ENCODE results near the gene IL23A. TPM values are rescaled to one million over a fixed set of nuclear protein-coding genes. Genes with fewer than 3 reads are reported as not detected.

IL23A gene
- total RNA-seq, 2 experiments from 2014 or later, result 9.8 to 16.3 TPM

DNA sequence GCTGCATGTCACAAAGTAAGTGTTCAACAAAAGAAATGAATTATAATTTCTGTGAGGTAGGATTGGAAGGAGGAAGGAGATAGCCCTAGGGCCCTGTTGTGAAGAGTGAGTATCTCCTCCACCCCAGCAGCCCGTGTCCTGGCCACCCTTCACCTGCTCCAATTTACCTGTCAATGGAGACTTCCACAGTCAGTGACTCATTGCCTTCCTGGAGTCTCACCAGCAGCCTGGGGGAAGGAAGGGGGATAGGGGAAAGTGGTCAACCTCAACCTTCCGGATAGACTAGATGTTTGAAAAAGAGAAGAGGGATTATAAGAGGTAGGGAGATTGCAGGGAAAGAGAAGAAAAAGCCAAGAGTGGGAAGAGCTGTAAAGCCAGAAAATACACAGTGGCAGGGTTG, 12.0 kb downstream of the IL23A start:
- H3K36me3 ChIP-seq (ENCODE audit: insufficient read depth, low read length), result peaks cover 94% of the 10 kb centered on the region
- H3K27ac ChIP-seq (ENCODE audit: low read depth, low read length, poor library complexity, severe bottlenecking), result no peak overlapping the region
- no peak for DNase-seq (ENCODE audit: low spot score)
- H3K4me1 ChIP-seq (ENCODE audit: insufficient read depth, low read length, poor library complexity, severe bottlenecking), result no peaks in the 10 kb centered on the region
- intact Hi-C loops (cut with micrococcal nuclease; ENCODE audit: unreplicated experiment), result no loop called here
- BruUV-seq (replicated peaks), result no TSS peak
- H2AFZ ChIP-seq (ENCODE audit: low read length), result no peak overlapping the region
- H3K9me3 ChIP-seq (ENCODE audit: low read length), result no peaks in the 10 kb centered on the region
- no peaks in the 10 kb centered on the region for H3K79me2 ChIP-seq (ENCODE audit: insufficient read depth, low read depth, low read length)
- no peak overlapping the region for H3K4me3 ChIP-seq (ENCODE audit: low read depth, low read length, poor library complexity, severe bottlenecking)
- ChIA-PET CTCF (ENCODE audit: unreplicated experiment) (no interaction called here), POLR2A (interaction anchor here (0.6 to 6.5 kb wide), 7 partner anchors 9 to 369 kb away, joined by 3 to 47 read pairs (median 5); partner anchors contain the start of genes IL23A and STAT2)
- TF ChIP-seq CTCF (conservative IDR thresholded peaks at IDR 0.05; ENCODE audit: low read length) (no peak), EZH2phosphoT487 (IDR thresholded peaks at IDR 0.05; ENCODE audit: borderline replicate concordance, low read depth, low read length) (no peak)
- H3K4me2 ChIP-seq (ENCODE audit: low read length), result no peak overlapping the region
- no peaks in the 10 kb centered on the region for H3K9me2 ChIP-seq (ENCODE audit: insufficient read depth, low read length)
- H4K20me1 ChIP-seq (ENCODE audit: insufficient read depth, low read length), result no peaks in the 10 kb centered on the region

DNA sequence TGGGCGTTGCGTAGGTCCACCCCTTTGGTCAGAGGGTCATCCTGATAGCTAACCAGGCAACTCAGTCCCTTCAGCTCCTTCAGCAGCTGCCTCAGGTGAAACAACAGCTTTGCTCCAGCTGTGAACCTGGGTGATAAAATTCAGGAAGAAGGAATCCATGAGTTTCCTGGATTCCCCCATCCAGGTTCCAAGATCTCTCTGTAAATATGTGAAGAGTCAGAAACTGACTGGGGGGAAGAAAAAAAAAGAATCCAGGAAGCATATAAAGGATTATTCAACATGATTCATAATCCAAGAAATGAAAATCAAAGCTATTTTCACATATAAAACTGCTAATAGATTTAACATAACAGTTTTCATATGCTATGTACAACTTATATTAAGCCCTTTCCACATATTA, 12.6 kb downstream of the IL23A start:
- CTCF ChIA-PET (ENCODE audit: unreplicated experiment), result no interaction called here
- H3K4me1 ChIP-seq (ENCODE audit: insufficient read depth, low read length, poor library complexity, severe bottlenecking), result no peaks in the 10 kb centered on the region

More for the DNA sequence above, 12.6 kb downstream of the IL23A start:
- H3K9me2 ChIP-seq (ENCODE audit: insufficient read depth, low read length), result no peaks in the 10 kb centered on the region
- no peak for DNase-seq (ENCODE audit: low spot score)
- H4K20me1 ChIP-seq (ENCODE audit: insufficient read depth, low read length), result no peaks in the 10 kb centered on the region
- peaks cover 94% of the 10 kb centered on the region for H3K36me3 ChIP-seq (ENCODE audit: insufficient read depth, low read length)
- intact Hi-C loops (cut with micrococcal nuclease; ENCODE audit: unreplicated experiment), result no loop called here
- POLR2A ChIA-PET, result interaction anchor here (0.6 to 6.5 kb wide), 7 partner anchors 8 to 368 kb away, joined by 3 to 47 read pairs (median 4); partner anchors contain the start of genes IL23A and STAT2
- no peak overlapping the region for H3K4me2 ChIP-seq (ENCODE audit: low read length)
- no peaks in the 10 kb centered on the region for H3K9me3 ChIP-seq (ENCODE audit: low read length)
- H3K4me3 ChIP-seq (ENCODE audit: low read depth, low read length, poor library complexity, severe bottlenecking), result no peak overlapping the region
- H3K27ac ChIP-seq (ENCODE audit: low read depth, low read length, poor library complexity, severe bottlenecking), result no peak overlapping the region
- BruUV-seq (replicated peaks), result no TSS peak
- H3K79me2 ChIP-seq (ENCODE audit: insufficient read depth, low read depth, low read length), result no peaks in the 10 kb centered on the region
- no peak overlapping the region for H2AFZ ChIP-seq (ENCODE audit: low read length)
- TF ChIP-seq CTCF (conservative IDR thresholded peaks at IDR 0.05; ENCODE audit: low read length) (no peak), EZH2phosphoT487 (IDR thresholded peaks at IDR 0.05; ENCODE audit: borderline replicate concordance, low read depth, low read length) (no peak)

Measured in OCI-LY7 (cell line).